Measurements from ENCODE around the gene HRH4. TPM values are rescaled to one million over a fixed set of nuclear protein-coding genes. Genes with fewer than 3 reads are reported as not detected.

The HRH4 gene
- total and polyA plus RNA-seq, 4 donors = 0.03 to 0.15 (median 0.10) TPM; not detected in 1

GRCh38 chr18:24506175-24506574, 45.7 kb downstream of the HRH4 start:
- Histone ChIP-seq H3K4me1 (ENCODE audit: control insufficient read depth in 1 of 2, insufficient read depth in 2 of 2, low read length in 2 of 2) (no peaks in the 10 kb centered on the region), H3K4me3 (ENCODE audit: low read length in 2 of 2) (no peak overlapping the region), H3K27me3 (ENCODE audit: control insufficient read depth in 1 of 2, insufficient read depth in 2 of 2, low read length in 1 of 2) (no peaks in the 10 kb centered on the region), H3K9me3 (ENCODE audit: control insufficient read depth, low read length) (no peaks in the 10 kb centered on the region), H3K36me3 (ENCODE audit: control insufficient read depth in 1 of 2, insufficient read depth in 2 of 2, low read length in 1 of 2) (no peaks in the 10 kb centered on the region), H3K27ac (ENCODE audit: low read depth in 1 of 2, low read length in 2 of 2) (no peak overlapping the region)
- 88 to 91% methylated on average over 6 of the region's 6 CpGs for WGBS, 2 donors
- intact Hi-C loops (cut with DNase I) = no loop called here
- DNase-seq = no peak
- ATAC-seq (ENCODE audit: low FRiP score) = no peak

- Histone ChIP-seq H3K36me3 (ENCODE audit: control insufficient read depth in 1 of 2, insufficient read depth in 2 of 2, low read length in 1 of 2) (no peaks in the 10 kb centered on the region), H3K27me3 (ENCODE audit: control insufficient read depth in 1 of 2, insufficient read depth in 2 of 2, low read length in 1 of 2) (no peaks in the 10 kb centered on the region), H3K27ac (ENCODE audit: low read depth in 1 of 2, low read length in 2 of 2) (no peak overlapping the region), H3K4me3 (ENCODE audit: low read length in 2 of 2) (no peak overlapping the region), H3K4me1 (ENCODE audit: control insufficient read depth in 1 of 2, insufficient read depth in 2 of 2, low read length in 2 of 2) (no peaks in the 10 kb centered on the region), H3K9me3 (ENCODE audit: control insufficient read depth, low read length) (peaks cover 3% of the 10 kb centered on the region)
- ATAC-seq (ENCODE audit: low FRiP score) (no peak), DNase-seq (no peak)
- intact Hi-C loops (cut with DNase I) = no loop called here
- 90 to 92% methylated on average over 1 of the region's 1 CpG for WGBS, 2 donors
Observed at GRCh38 chr18:24509435-24509834, 49.0 kb downstream of the HRH4 start.

- intact Hi-C loops (cut with DNase I) = no loop called here
- no peak for DNase-seq
- Histone ChIP-seq H3K36me3 (ENCODE audit: control insufficient read depth in 1 of 2, insufficient read depth in 2 of 2, low read length in 1 of 2) (no peaks in the 10 kb centered on the region), H3K27ac (ENCODE audit: low read depth in 1 of 2, low read length in 2 of 2) (no peak overlapping the region), H3K4me3 (ENCODE audit: low read length in 2 of 2) (no peak overlapping the region), H3K9me3 (ENCODE audit: control insufficient read depth, low read length) (peaks cover 3% of the 10 kb centered on the region), H3K4me1 (ENCODE audit: control insufficient read depth in 1 of 2, insufficient read depth in 2 of 2, low read length in 2 of 2) (no peaks in the 10 kb centered on the region), H3K27me3 (ENCODE audit: control insufficient read depth in 1 of 2, insufficient read depth in 2 of 2, low read length in 1 of 2) (no peaks in the 10 kb centered on the region)
- no peak for ATAC-seq (ENCODE audit: low FRiP score)
- 71 to 76% methylated on average over 2 of the region's 2 CpGs for WGBS, 2 donors
Observed at GRCh38 chr18:24514439-24514838, 54.0 kb downstream of the HRH4 start.

- Histone ChIP-seq H3K9me3 (ENCODE audit: control insufficient read depth, low read length) (peaks cover 3% of the 10 kb centered on the region), H3K4me1 (ENCODE audit: control insufficient read depth in 1 of 2, insufficient read depth in 2 of 2, low read length in 2 of 2) (no peaks in the 10 kb centered on the region), H3K27me3 (ENCODE audit: control insufficient read depth in 1 of 2, insufficient read depth in 2 of 2, low read length in 1 of 2) (no peaks in the 10 kb centered on the region), H3K4me3 (ENCODE audit: low read length in 2 of 2) (no peak overlapping the region), H3K27ac (ENCODE audit: low read depth in 1 of 2, low read length in 2 of 2) (no peak overlapping the region), H3K36me3 (ENCODE audit: control insufficient read depth in 1 of 2, insufficient read depth in 2 of 2, low read length in 1 of 2) (no peaks in the 10 kb centered on the region)
- ATAC-seq (ENCODE audit: low FRiP score) = no peak
- 74 to 78% methylated on average over 2 of the region's 2 CpGs for WGBS, 2 donors
- DNase-seq = no peak
- intact Hi-C loops (cut with DNase I) = no loop called here
Observed at GRCh38 chr18:24515721-24516120, 55.3 kb downstream of the HRH4 start.

GRCh38 chr18:24516261-24516660, 55.8 kb downstream of the HRH4 start:
- H3K27ac ChIP-seq (ENCODE audit: low read depth in 1 of 2, low read length in 2 of 2) = no peak overlapping the region
- no peak for DNase-seq
- WGBS, 2 donors = 84 to 88% methylated on average over 3 of the region's 3 CpGs
- H3K4me1 ChIP-seq (ENCODE audit: control insufficient read depth in 1 of 2, insufficient read depth in 2 of 2, low read length in 2 of 2) = no peaks in the 10 kb centered on the region
- H3K27me3 ChIP-seq (ENCODE audit: control insufficient read depth in 1 of 2, insufficient read depth in 2 of 2, low read length in 1 of 2) = no peaks in the 10 kb centered on the region
- no peak for ATAC-seq (ENCODE audit: low FRiP score)
- intact Hi-C loops (cut with DNase I) = no loop called here
- no peak overlapping the region for H3K4me3 ChIP-seq (ENCODE audit: low read length in 2 of 2)
- peaks cover 3% of the 10 kb centered on the region for H3K9me3 ChIP-seq (ENCODE audit: control insufficient read depth, low read length)
- H3K36me3 ChIP-seq (ENCODE audit: control insufficient read depth in 1 of 2, insufficient read depth in 2 of 2, low read length in 1 of 2) = no peaks in the 10 kb centered on the region

- intact Hi-C loops (cut with DNase I) = no loop called here
- ATAC-seq (ENCODE audit: low FRiP score) (no peak), DNase-seq (no peak)
- no peaks in the 10 kb centered on the region for H3K36me3 ChIP-seq (ENCODE audit: control insufficient read depth in 1 of 2, insufficient read depth in 2 of 2, low read length in 1 of 2)
- H3K4me3 ChIP-seq (ENCODE audit: low read length in 2 of 2) = no peak overlapping the region
- H3K27ac ChIP-seq (ENCODE audit: low read depth in 1 of 2, low read length in 2 of 2) = no peak overlapping the region
- no peaks in the 10 kb centered on the region for H3K27me3 ChIP-seq (ENCODE audit: control insufficient read depth in 1 of 2, insufficient read depth in 2 of 2, low read length in 1 of 2)
- H3K9me3 ChIP-seq (ENCODE audit: control insufficient read depth, low read length) = peaks cover 1% of the 10 kb centered on the region
- 94% methylated on average over 8 of the region's 8 CpGs for whole genome bisulfite sequencing, 2 donors
- H3K4me1 ChIP-seq (ENCODE audit: control insufficient read depth in 1 of 2, insufficient read depth in 2 of 2, low read length in 2 of 2) = no peaks in the 10 kb centered on the region
Observed at GRCh38 chr18:24517554-24517953, 57.1 kb downstream of the HRH4 start.

- 80 to 83% methylated on average over 14 of the region's 14 CpGs for WGBS, 2 donors
- Histone ChIP-seq H3K4me1 (ENCODE audit: control insufficient read depth in 1 of 2, insufficient read depth in 2 of 2, low read length in 2 of 2) (no peaks in the 10 kb centered on the region), H3K27ac (ENCODE audit: low read depth in 1 of 2, low read length in 2 of 2) (no peak overlapping the region), H3K4me3 (ENCODE audit: low read length in 2 of 2) (no peak overlapping the region), H3K9me3 (ENCODE audit: control insufficient read depth, low read length) (no peaks in the 10 kb centered on the region), H3K36me3 (ENCODE audit: control insufficient read depth in 1 of 2, insufficient read depth in 2 of 2, low read length in 1 of 2) (no peaks in the 10 kb centered on the region), H3K27me3 (ENCODE audit: control insufficient read depth in 1 of 2, insufficient read depth in 2 of 2, low read length in 1 of 2) (no peaks in the 10 kb centered on the region)
- ATAC-seq (ENCODE audit: low FRiP score) (no peak), DNase-seq (no peak)
- intact Hi-C loops (cut with DNase I) = no loop called here
Observed at GRCh38 chr18:24518596-24518995, 58.2 kb downstream of the HRH4 start.

Other genes starting within 250 kb of the HRH4 start
- gene OSBPL1A, start 62.8 kb upstream of the HRH4 start, total RNA-seq = 10 to 100 TPM; 43.2 to 47.4 TPM
- gene OSBPL1A, start 62.8 kb upstream of the HRH4 start, polyA plus RNA-seq = 10 to 100 TPM; 21.7 to 30.9 TPM
- 10 to 100 TPM; 20.7 to 28.2 TPM for gene IMPACT, start 34.0 kb upstream of the HRH4 start, total RNA-seq
- gene IMPACT, start 34.0 kb upstream of the HRH4 start, polyA plus RNA-seq = 10 to 100 TPM; 15.6 to 20.3 TPM

All from aorta (tissue), 5 donors.